ENCODE data around the gene TMEM120A. TPM values are rescaled to one million over a fixed set of nuclear protein-coding genes. Genes with fewer than 3 reads are reported as not detected.
A peak's percentile ranks its signal among the peaks of the same experiment; 100 is the strongest.

The TMEM120A gene
- total RNA-seq, 1 donor from 2014 or later: 21.6 TPM

GRCh38 chr7:75945297-75946168, 48.9 kb downstream of the TMEM120A start:
- Histone ChIP-seq H3K36me3 (ENCODE audit: control insufficient read depth, insufficient read depth, low read length) (peaks cover 5% of the 10 kb centered on the region), H3K4me3 (ENCODE audit: low read depth, low read length) (no peak overlapping the region), H3K27me3 (ENCODE audit: control insufficient read depth, insufficient read depth, low read length) (no peaks in the 10 kb centered on the region)
- DNase-seq (ENCODE audit: low read depth) (peak; percentile 88), FAIRE-seq (no peak)
- TF ChIP-seq CTCF (IDR thresholded peaks at IDR 0.05; ENCODE audit: insufficient read depth, low read length, severe bottlenecking): no peak

GRCh38 chr7:75944507-75944906, 49.9 kb downstream of the TMEM120A start:
- H3K36me3 ChIP-seq (ENCODE audit: control insufficient read depth, insufficient read depth, low read length): peaks cover 5% of the 10 kb centered on the region
- DNase-seq (ENCODE audit: low read depth) (no peak), FAIRE-seq (no peak)
- TF ChIP-seq CTCF (IDR thresholded peaks at IDR 0.05; ENCODE audit: insufficient read depth, low read length, severe bottlenecking): no peak
- H3K4me3 ChIP-seq (ENCODE audit: low read depth, low read length): no peak overlapping the region
- no peaks in the 10 kb centered on the region for H3K27me3 ChIP-seq (ENCODE audit: control insufficient read depth, insufficient read depth, low read length)

GRCh38 chr7:75943864-75944263, 50.5 kb downstream of the TMEM120A start:
- peaks cover 5% of the 10 kb centered on the region for H3K36me3 ChIP-seq (ENCODE audit: control insufficient read depth, insufficient read depth, low read length)
- DNase-seq (ENCODE audit: low read depth): peak; percentile 96
- H3K27me3 ChIP-seq (ENCODE audit: control insufficient read depth, insufficient read depth, low read length): no peaks in the 10 kb centered on the region
- FAIRE-seq: no peak
- no peak overlapping the region for H3K4me3 ChIP-seq (ENCODE audit: low read depth, low read length)
- no peak for TF ChIP-seq CTCF (IDR thresholded peaks at IDR 0.05; ENCODE audit: insufficient read depth, low read length, severe bottlenecking)

DNA sequence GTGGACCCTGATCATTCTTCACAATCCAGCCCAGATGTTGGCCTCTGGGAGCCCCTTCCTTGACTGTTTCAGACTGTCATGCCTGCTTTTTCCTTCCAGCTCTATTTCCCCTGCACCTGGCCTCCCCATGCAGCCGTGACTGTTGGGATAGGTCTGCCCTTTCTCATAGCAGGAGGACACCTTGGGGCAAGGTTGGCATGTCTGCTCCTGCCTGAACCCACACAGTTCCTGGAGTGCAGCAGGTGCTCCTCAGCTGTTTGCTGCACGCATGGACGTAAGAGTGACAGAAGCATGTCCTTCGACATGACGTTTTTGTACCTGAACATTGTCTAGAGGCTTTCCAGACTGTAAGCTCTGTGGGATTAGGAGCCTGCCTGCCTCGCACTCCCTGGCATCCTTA, 55.5 kb downstream of the TMEM120A start:
- FAIRE-seq: no peak
- H3K36me3 ChIP-seq (ENCODE audit: control insufficient read depth, insufficient read depth, low read length): peaks cover 3% of the 10 kb centered on the region
- H3K4me3 ChIP-seq (ENCODE audit: low read depth, low read length): no peak overlapping the region
- H3K27me3 ChIP-seq (ENCODE audit: control insufficient read depth, insufficient read depth, low read length): no peaks in the 10 kb centered on the region
- DNase-seq (ENCODE audit: low read depth): peak; percentile 68
- TF ChIP-seq CTCF (IDR thresholded peaks at IDR 0.05; ENCODE audit: insufficient read depth, low read length, severe bottlenecking): no peak

DNA sequence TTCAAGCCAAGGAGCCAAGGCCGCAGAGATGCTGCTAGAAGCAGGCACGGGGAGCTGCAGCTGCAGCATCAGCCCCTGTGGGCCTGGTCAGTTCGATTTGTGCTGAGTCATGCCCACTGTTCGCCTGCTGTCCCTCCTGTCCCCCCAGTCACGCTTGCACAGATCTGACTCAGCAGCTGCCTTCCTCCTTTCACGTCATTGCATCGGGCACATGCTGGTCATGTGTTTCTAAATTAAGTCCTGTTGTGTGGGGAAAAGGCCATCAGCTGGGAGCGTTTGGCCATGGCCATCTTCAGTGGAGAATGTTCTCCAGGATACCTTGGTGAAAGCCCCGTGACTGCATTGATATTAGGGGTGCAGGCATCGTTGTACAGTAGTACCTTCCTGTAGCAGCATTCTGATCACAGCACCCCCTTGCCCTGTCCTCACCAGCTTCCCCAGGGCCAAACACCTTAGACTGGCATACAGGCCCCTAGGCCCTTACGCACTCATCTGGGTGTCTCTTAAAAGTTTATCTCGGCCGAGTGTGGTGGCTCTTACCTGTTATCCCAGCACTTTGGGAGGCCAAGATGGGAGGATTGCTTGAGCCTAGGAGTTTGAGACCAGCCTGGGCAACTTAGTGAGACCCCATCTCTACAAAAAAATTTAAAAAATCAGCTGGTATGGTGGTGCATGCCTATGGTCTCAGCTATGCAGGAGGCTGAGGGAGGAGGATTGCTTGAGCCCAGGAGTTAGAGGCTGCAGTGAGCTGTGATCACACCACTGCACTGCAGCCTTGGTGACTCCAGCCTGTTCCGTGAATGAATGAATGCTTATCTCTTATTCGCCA, 56.2 kb downstream of the TMEM120A start:
- H3K4me3 ChIP-seq (ENCODE audit: low read depth, low read length): no peak overlapping the region
- DNase-seq (ENCODE audit: low read depth) (no peak), FAIRE-seq (no peak)
- peaks cover 3% of the 10 kb centered on the region for H3K36me3 ChIP-seq (ENCODE audit: control insufficient read depth, insufficient read depth, low read length)
- no peak for TF ChIP-seq CTCF (IDR thresholded peaks at IDR 0.05; ENCODE audit: insufficient read depth, low read length, severe bottlenecking)
- no peaks in the 10 kb centered on the region for H3K27me3 ChIP-seq (ENCODE audit: control insufficient read depth, insufficient read depth, low read length)

Other genes starting within 250 kb of the TMEM120A start
- not detected in 2 replicates for gene CCL26, start 222.4 kb downstream of the TMEM120A start, total RNA-seq
- gene CCL24, start 180.8 kb downstream of the TMEM120A start, total RNA-seq: not detected in 2 replicates
- gene RHBDD2, start 115.6 kb downstream of the TMEM120A start, total RNA-seq: 10.8 and 17.4 TPM in 2 replicates
- 75.0 and 179 TPM in 2 replicates for gene POR, start 79.4 kb downstream of the TMEM120A start, total RNA-seq
- 47.7 and 68.9 TPM in 2 replicates for gene STYXL1, start 53.4 kb upstream of the TMEM120A start, total RNA-seq
- gene MDH2, start 53.5 kb upstream of the TMEM120A start, total RNA-seq: 45.0 and 52.4 TPM in 2 replicates
- gene SRRM3, start 207.3 kb upstream of the TMEM120A start, total RNA-seq: 0.26 and 0.51 TPM in 2 replicates